SK-N-SH (cell line): ENCODE measurements around the gene SMAD7. TPM values are rescaled to one million over a fixed set of nuclear protein-coding genes. Genes with fewer than 3 reads are reported as not detected.

Experiments
- CTCF ChIA-PET: fragments of 300-600, 350-600 bp; formaldehyde crosslinking; extraction: SDS; loops from one replicate; lab custom pipeline; 2021; lab: Yijun Ruan, JAX
- POLR2A ChIA-PET: fragments of 350-600 bp; sonication (Branson Sonifier 250); formaldehyde crosslinking; extraction: SDS; loops from one replicate; lab custom pipeline; 2020; ENCODE audit warnings: antibody characterized with exemption, inconsistent platforms; lab: Yijun Ruan, JAX
- DNase-seq: peaks from one replicate; pipeline ENCODE4 v3.0.0; 2012
- H2AFZ ChIP-seq: fragments of 200-600 bp; sonication (generic); 2 replicates; pipeline ENCODE4 v1.8.1; 2016; ENCODE audit warnings: antibody characterized with exemption, mild to moderate bottlenecking, low read depth
- H3F3A ChIP-seq: fragments of 200-600 bp; sonication (generic); replicated peaks from 2 replicates; pipeline ENCODE3; 2016; ENCODE audit warnings: antibody characterized with exemption, mild to moderate bottlenecking; ENCODE audit not compliant: insufficient read depth
- H3K27ac ChIP-seq, 2 experiments: fragments of 200-500 bp in 1 of 2; fragments of 200-600 bp in 1 of 2; sonication (Bioruptor generic) in 1 of 2; sonication (generic), shearing (Covaris generic) in 1 of 2; 2 replicates each; pipeline versions ENCODE4 v1.5.1 to v1.6.1; 2014 to 2016; ENCODE audit warnings: low read depth in 2 of 2, inconsistent platforms in 1 of 2, low read length in 1 of 2, mild to moderate bottlenecking in 1 of 2, mixed read lengths in 1 of 2
- H3K27me3 ChIP-seq: fragments of 200-600 bp; sonication (generic), shearing (Covaris generic); 2 replicates; pipeline ENCODE4 v1.6.1; 2016; ENCODE audit warnings: mixed run types; ENCODE audit not compliant: insufficient read depth
- H3K36me3 ChIP-seq, 2 experiments: fragments of 200-500 bp in 1 of 2; fragments of 200-600 bp in 1 of 2; sonication (Bioruptor generic) in 1 of 2; sonication (generic) in 1 of 2; replicated peaks in 1 of 2; 2 replicates each; pipeline versions ENCODE3 to v1.5.1; 2014 to 2016; ENCODE audit warnings: low read length in 1 of 2, mild to moderate bottlenecking in 1 of 2; ENCODE audit not compliant: insufficient read depth in 2 of 2, control insufficient read depth in 1 of 2
- H3K4me1 ChIP-seq, 2 experiments: fragments of 200-500 bp in 1 of 2; fragments of 200-600 bp in 1 of 2; sonication (Bioruptor generic) in 1 of 2; sonication (generic), shearing (Covaris generic) in 1 of 2; 2 replicates each; pipeline versions ENCODE4 v1.5.1 to v1.6.1; 2014 to 2016; ENCODE audit warnings: low read depth in 1 of 2, low read length in 1 of 2, mixed run types in 1 of 2; ENCODE audit not compliant: insufficient read depth in 2 of 2, control insufficient read depth in 1 of 2
- H3K4me2 ChIP-seq: fragments of 200-600 bp; sonication (generic), shearing (Covaris generic); 2 replicates; pipeline ENCODE4 v1.6.1; 2017; ENCODE audit warnings: mixed run types
- H3K4me3 ChIP-seq, 2 experiments: fragments of 200-500 bp in 1 of 2; fragments of 200-600 bp in 1 of 2; sonication (Bioruptor generic) in 1 of 2; sonication (generic), shearing (Covaris generic) in 1 of 2; 2 replicates each; pipeline versions ENCODE4 v1.5.1 to v1.8.1; 2014 to 2016; ENCODE audit warnings: low read depth in 2 of 2, inconsistent platforms in 1 of 2, low read length in 1 of 2, mild to moderate bottlenecking in 1 of 2, mixed read lengths in 1 of 2, moderate library complexity in 1 of 2
- H3K79me2 ChIP-seq: fragments of 200-600 bp; sonication (generic); 2 replicates; pipeline ENCODE4 v1.8.1; 2017; ENCODE audit warnings: mild to moderate bottlenecking; ENCODE audit not compliant: insufficient read depth
- H3K9ac ChIP-seq: fragments of 200-600 bp; sonication (generic); 2 replicates; pipeline ENCODE4 v1.6.1; 2017; ENCODE audit warnings: mixed run types
- H3K9me2 ChIP-seq: fragments of 200-600 bp; sonication (generic); 2 replicates; pipeline ENCODE4 v1.6.1; 2017; ENCODE audit warnings: mixed run types
- H3K9me3 ChIP-seq: fragments of 200-600 bp; sonication (generic); 2 replicates; pipeline ENCODE4 v1.6.1; 2017; ENCODE audit warnings: mixed run types, mild to moderate bottlenecking, moderate library complexity
- H4K20me1 ChIP-seq: fragments of 200-600 bp; sonication (generic); 2 replicates; pipeline ENCODE4 v1.6.1; 2017; ENCODE audit warnings: mild to moderate bottlenecking, mixed run types; ENCODE audit not compliant: insufficient read depth
- CTCF ChIP-seq: fragments of 200-600 bp; sonication (generic); IDR thresholded peaks from 2 replicates; pipeline ENCODE4 v1.6.1; 2017; ENCODE audit warnings: antibody characterized with exemption, mild to moderate bottlenecking, moderate library complexity
- ELF1 ChIP-seq: IDR thresholded peaks from 2 replicates; pipeline ENCODE4 v1.4.0; 2012
- EZH2phosphoT487 ChIP-seq: fragments of 200-600 bp; sonication (generic); IDR thresholded peaks from 2 replicates; pipeline ENCODE4 v1.6.1; 2017; ENCODE audit warnings: low read depth, mixed run types, mild to moderate bottlenecking, antibody characterized with exemption, moderate library complexity, borderline replicate concordance
- FOSL2 ChIP-seq: IDR thresholded peaks from 2 replicates; pipeline ENCODE4 v1.4.0; 2012; ENCODE audit warnings: low read depth, mild to moderate bottlenecking, moderate library complexity, borderline replicate concordance
- FOXJ3 ChIP-seq: sonication (generic); formaldehyde crosslinking; IDR thresholded peaks from 2 replicates; pipeline ENCODE4 v1.5.1; 2020; ENCODE audit warnings: mild to moderate bottlenecking, missing genetic modification reagents
- RCOR1 ChIP-seq: fragments of 150-350 bp; IDR thresholded peaks from 2 replicates; pipeline ENCODE4 v1.6.1; 2017; ENCODE audit warnings: antibody characterized with exemption, low read length
- SIN3A ChIP-seq: IDR thresholded peaks from 2 replicates; pipeline ENCODE4 v1.6.1; 2012; ENCODE audit warnings: low read depth, mild to moderate bottlenecking, low read length, moderate library complexity, borderline replicate concordance
- TCF12 ChIP-seq: IDR thresholded peaks from 2 replicates; pipeline ENCODE4 v1.4.0; 2012
- USF1 ChIP-seq: IDR thresholded peaks from 2 replicates; pipeline ENCODE4 v1.4.0; 2012; ENCODE audit warnings: low read depth, borderline replicate concordance
- WGBS: methylation state at CpG from one replicate; pipeline ENCODE4 v1.1.6; 2017; ENCODE audit warnings: low lambda C conversion rate; 5-methylcytosine and 5-hydroxymethylcytosine counted together
- polyA plus RNA-seq, 3 experiments: library from polyadenylated mRNA; depleted of rRNA; stranded (reverse); fragments of >200 nt; gene quantifications; 2 replicates each; pipeline ENCODE4 v1.2.3, GENCODE V29; 2012
- TF ChIP-seq, protein P1 (sequence below): IDR thresholded peaks from 2 replicates; pipeline ENCODE4 v1.4.0; 2012; ENCODE audit warnings: low read depth, borderline replicate concordance
- TF ChIP-seq, protein P2 (sequence below): IDR thresholded peaks from 2 replicates; pipeline ENCODE4 v1.4.0; 2012; ENCODE audit warnings: low read depth
- TF ChIP-seq, protein P3 (sequence below): fragments of 150-350 bp; IDR thresholded peaks from 2 replicates; pipeline ENCODE4 v1.6.1; 2016; ENCODE audit warnings: mild to moderate bottlenecking, low read depth, low read length

Gene SMAD7
- polyA plus RNA-seq, 1 of the 3 experiments (the other 2 are of a cell fraction) = 20.0 TPM

- Histone ChIP-seq H3K9ac (no peak overlapping the region), H2AFZ (no peak overlapping the region), H3K4me1 (peaks cover 9 to 19% of the 10 kb centered on the region in 2 experiments; a peak in 3 of 4 replicates), H3K9me2 (no peaks in the 10 kb centered on the region), H3K36me3 (peaks cover 0 to 5% of the 10 kb centered on the region in 2 experiments), H4K20me1 (no peaks in the 10 kb centered on the region), H3K27me3 (no peaks in the 10 kb centered on the region), H3K4me3 (no peak overlapping the region), H3K9me3 (peaks cover 6% of the 10 kb centered on the region; the same call in 1 of the 2 replicates), H3K4me2 (no peak overlapping the region), H3K79me2 (peaks cover 28% of the 10 kb centered on the region), H3F3A (peaks cover 19% of the 10 kb centered on the region), H3K27ac (peak overlapping the region in 1 of 2 experiments; percentile 99; a peak in 2 of 4 replicates)
- DNase-seq = no peak
- WGBS = 88% methylated on average over 2 of the region's 2 CpGs
- POLR2A ChIA-PET = no interaction called here
- CTCF ChIA-PET = interaction anchor here (0.9 kb wide), 1 partner anchor 11 kb away, joined by 3 read pairs; no protein-coding TSS in a partner anchor
- TF ChIP-seq CTCF (no peak), FOSL2 (no peak), ELF1 (no peak), EZH2phosphoT487 (no peak), USF1 (no peak), RCOR1 (no peak), TCF12 (no peak), SIN3A (no peak), FOXJ3 (no peak)
- TF ChIP-seq, protein P1, sequence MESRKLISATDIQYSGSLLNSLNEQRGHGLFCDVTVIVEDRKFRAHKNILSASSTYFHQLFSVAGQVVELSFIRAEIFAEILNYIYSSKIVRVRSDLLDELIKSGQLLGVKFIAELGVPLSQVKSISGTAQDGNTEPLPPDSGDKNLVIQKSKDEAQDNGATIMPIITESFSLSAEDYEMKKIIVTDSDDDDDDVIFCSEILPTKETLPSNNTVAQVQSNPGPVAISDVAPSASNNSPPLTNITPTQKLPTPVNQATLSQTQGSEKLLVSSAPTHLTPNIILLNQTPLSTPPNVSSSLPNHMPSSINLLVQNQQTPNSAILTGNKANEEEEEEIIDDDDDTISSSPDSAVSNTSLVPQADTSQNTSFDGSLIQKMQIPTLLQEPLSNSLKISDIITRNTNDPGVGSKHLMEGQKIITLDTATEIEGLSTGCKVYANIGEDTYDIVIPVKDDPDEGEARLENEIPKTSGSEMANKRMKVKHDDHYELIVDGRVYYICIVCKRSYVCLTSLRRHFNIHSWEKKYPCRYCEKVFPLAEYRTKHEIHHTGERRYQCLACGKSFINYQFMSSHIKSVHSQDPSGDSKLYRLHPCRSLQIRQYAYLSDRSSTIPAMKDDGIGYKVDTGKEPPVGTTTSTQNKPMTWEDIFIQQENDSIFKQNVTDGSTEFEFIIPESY = no peak
- TF ChIP-seq, protein P2, sequence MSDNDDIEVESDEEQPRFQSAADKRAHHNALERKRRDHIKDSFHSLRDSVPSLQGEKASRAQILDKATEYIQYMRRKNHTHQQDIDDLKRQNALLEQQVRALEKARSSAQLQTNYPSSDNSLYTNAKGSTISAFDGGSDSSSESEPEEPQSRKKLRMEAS = no peak
- TF ChIP-seq, protein P3, sequence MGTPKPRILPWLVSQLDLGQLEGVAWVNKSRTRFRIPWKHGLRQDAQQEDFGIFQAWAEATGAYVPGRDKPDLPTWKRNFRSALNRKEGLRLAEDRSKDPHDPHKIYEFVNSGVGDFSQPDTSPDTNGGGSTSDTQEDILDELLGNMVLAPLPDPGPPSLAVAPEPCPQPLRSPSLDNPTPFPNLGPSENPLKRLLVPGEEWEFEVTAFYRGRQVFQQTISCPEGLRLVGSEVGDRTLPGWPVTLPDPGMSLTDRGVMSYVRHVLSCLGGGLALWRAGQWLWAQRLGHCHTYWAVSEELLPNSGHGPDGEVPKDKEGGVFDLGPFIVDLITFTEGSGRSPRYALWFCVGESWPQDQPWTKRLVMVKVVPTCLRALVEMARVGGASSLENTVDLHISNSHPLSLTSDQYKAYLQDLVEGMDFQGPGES = no peak
Measured at GRCh38 chr18:48904091-48904490, 46.7 kb downstream of the SMAD7 start.
